Measurements from ENCODE around the gene RAD9A.

GRCh38 chr11:67351275-67352005 lies 40.3 kb upstream of the RAD9A start:
- peak; percentile 91 for TF ChIP-seq CTCF (IDR thresholded peaks at IDR 0.05)
- TF ChIP-seq EZH2 (IDR thresholded peaks at IDR 0.05) = no peak
